ENCODE measurements around the gene TMEM178B. TPM values are rescaled to one million over a fixed set of nuclear protein-coding genes. Genes with fewer than 3 reads are reported as not detected.

Gene TMEM178B
- total and polyA plus RNA-seq, 9 of the 15 experiments (the other 6 are each of a cell fraction or from before 2014, with no cell fraction given), result under 0.01 to 0.03 (median 0.01) TPM; not detected in 5

- TF ChIP-seq CBX1 (IDR thresholded peaks at IDR 0.05; ENCODE audit: low read depth) (0 out of 2 replicates have a peak, but pooled peaks have one; percentile 37), ZBTB34 (CRISPR knock-in tag; IDR thresholded peaks at IDR 0.05) (no peak), ZNF639 (CRISPR knock-in tag; conservative IDR thresholded peaks at IDR 0.05 in 1 of 2, IDR thresholded peaks at IDR 0.05 in 1 of 2) (no peak), FOSL1 (tag; conservative IDR thresholded peaks at IDR 0.05) (no peak), ZNF197 (CRISPR knock-in tag; IDR thresholded peaks at IDR 0.05; ENCODE audit: low read depth) (no peak), CBX5 (IDR thresholded peaks at IDR 0.05; ENCODE audit: borderline replicate concordance, low read depth) (peak; percentile 88), ZSCAN29 (IDR thresholded peaks at IDR 0.05) (no peak), WHSC1 (IDR thresholded peaks at IDR 0.05; ENCODE audit: low read length) (no peak), RFX5 (IDR thresholded peaks at IDR 0.05; ENCODE audit: low read depth, low read length) (no peak), JUND (IDR thresholded peaks at IDR 0.05; ENCODE audit: borderline replicate concordance, low read depth, low read length) (no peak), JUND (tag; IDR thresholded peaks at IDR 0.05; ENCODE audit: borderline replicate concordance, low read depth, low read length) (no peak), HBP1 (CRISPR knock-in tag; IDR thresholded peaks at IDR 0.05) (no peak), CBX3 (IDR thresholded peaks at IDR 0.05; ENCODE audit: borderline replicate concordance in 1 of 2, low read length in 2 of 2) (peak in 1 of 2 experiments; percentile 95; a peak in 2 of 3 replicates), BRF2 (IDR thresholded peaks at IDR 0.05; ENCODE audit: borderline replicate concordance, insufficient read depth, insufficient read length) (no peak), TAF15 (IDR thresholded peaks at IDR 0.05; ENCODE audit: low read depth, low read length) (no peak), EP300 (IDR thresholded peaks at IDR 0.05; ENCODE audit: low read length) (no peak), ETV1 (tag; conservative IDR thresholded peaks at IDR 0.05; ENCODE audit: low read depth) (no peak), CTCFL (IDR thresholded peaks at IDR 0.05; ENCODE audit: borderline replicate concordance, insufficient read depth, low read depth, low read length, poor library complexity, severe bottlenecking) (no peak), ZNF184 (CRISPR knock-in tag; IDR thresholded peaks at IDR 0.05) (no peak)
These were observed 45.1 kb upstream of the TMEM178B start (continued) for GRCh38 chr7:141028767-141029166.
